Measurements from ENCODE around the gene JMJD7.

- TF ChIP-seq CSDE1 (IDR thresholded peaks at IDR 0.05) (no peak), POLR2AphosphoS5 (IDR thresholded peaks at IDR 0.05; ENCODE audit: control insufficient read depth, insufficient read depth, low read depth, low read length) (no peak), ZNF124 (CRISPR knock-in tag; IDR thresholded peaks at IDR 0.05) (no peak), XRCC4 (IDR thresholded peaks at IDR 0.05; ENCODE audit: extremely low read depth, insufficient read depth, insufficient read length) (no peak), SIN3B (IDR thresholded peaks at IDR 0.05; ENCODE audit: low read depth) (no peak), CBX8 (IDR thresholded peaks at IDR 0.05; ENCODE audit: borderline replicate concordance, extremely low read depth, low read depth, low read length, poor library complexity, severe bottlenecking) (no peak), CTCF (IDR thresholded peaks at IDR 0.05 in 2 of 3, conservative IDR thresholded peaks at IDR 0.05 in 1 of 3; ENCODE audit: insufficient read depth in 2 of 3, low read depth in 1 of 3, low read length in 3 of 3) (no peak), PHB2 (IDR thresholded peaks at IDR 0.05; ENCODE audit: low read depth) (no peak), ZZZ3 (IDR thresholded peaks at IDR 0.05) (no peak)
Observed at GRCh38 chr15:41841131-41841530, 13.2 kb downstream of the JMJD7 start.
